Retinal pigment epithelial cell (primary cell): ENCODE data around the gene RPL22L1.
"Not testable (repeated sequence)": the region's sequence is repeated elsewhere in the genome, so short reads cannot be mapped to it uniquely, and the experiment has no call there.

Experiments used
- DNase-seq: peaks from one replicate; pipeline ENCODE4 v3.0.0-alpha.2; 2010; ENCODE audit warnings: low read depth
- H3K4me3 ChIP-seq: 2 replicates; pipeline ENCODE4 v1.5.1; 2011; ENCODE audit warnings: mild to moderate bottlenecking, low read length, control low read depth, moderate library complexity
- TF ChIP-seq, protein P1 (sequence below): conservative IDR thresholded peaks from 2 replicates; pipeline ENCODE4 v1.5.1; 2011; ENCODE audit warnings: low read depth, low read length, control low read depth, inconsistent platforms

The RPL22L1 gene

DNA sequence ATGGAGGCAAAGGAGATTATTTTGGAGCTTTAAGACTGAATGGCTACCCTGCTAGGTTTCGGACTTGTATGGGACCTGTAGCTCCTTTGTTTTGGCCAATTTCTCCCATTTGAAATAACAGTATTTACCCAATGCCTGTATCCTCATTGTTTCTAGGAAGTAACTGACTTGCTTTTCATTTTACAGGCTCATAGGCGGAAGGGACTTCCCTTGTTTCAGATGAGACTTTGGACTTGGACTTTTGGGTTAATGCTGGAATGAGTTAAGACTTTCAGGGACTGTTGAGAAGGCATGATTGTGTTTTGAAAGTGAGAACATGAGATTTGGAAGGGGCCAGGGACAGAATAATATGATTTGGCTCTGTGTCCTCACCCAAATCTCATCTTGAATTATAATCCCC, 28.0 kb upstream of the RPL22L1 start:
- no peak overlapping the region for H3K4me3 ChIP-seq
- no peak for DNase-seq
- TF ChIP-seq, protein P1, sequence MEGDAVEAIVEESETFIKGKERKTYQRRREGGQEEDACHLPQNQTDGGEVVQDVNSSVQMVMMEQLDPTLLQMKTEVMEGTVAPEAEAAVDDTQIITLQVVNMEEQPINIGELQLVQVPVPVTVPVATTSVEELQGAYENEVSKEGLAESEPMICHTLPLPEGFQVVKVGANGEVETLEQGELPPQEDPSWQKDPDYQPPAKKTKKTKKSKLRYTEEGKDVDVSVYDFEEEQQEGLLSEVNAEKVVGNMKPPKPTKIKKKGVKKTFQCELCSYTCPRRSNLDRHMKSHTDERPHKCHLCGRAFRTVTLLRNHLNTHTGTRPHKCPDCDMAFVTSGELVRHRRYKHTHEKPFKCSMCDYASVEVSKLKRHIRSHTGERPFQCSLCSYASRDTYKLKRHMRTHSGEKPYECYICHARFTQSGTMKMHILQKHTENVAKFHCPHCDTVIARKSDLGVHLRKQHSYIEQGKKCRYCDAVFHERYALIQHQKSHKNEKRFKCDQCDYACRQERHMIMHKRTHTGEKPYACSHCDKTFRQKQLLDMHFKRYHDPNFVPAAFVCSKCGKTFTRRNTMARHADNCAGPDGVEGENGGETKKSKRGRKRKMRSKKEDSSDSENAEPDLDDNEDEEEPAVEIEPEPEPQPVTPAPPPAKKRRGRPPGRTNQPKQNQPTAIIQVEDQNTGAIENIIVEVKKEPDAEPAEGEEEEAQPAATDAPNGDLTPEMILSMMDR, result no peak

DNA sequence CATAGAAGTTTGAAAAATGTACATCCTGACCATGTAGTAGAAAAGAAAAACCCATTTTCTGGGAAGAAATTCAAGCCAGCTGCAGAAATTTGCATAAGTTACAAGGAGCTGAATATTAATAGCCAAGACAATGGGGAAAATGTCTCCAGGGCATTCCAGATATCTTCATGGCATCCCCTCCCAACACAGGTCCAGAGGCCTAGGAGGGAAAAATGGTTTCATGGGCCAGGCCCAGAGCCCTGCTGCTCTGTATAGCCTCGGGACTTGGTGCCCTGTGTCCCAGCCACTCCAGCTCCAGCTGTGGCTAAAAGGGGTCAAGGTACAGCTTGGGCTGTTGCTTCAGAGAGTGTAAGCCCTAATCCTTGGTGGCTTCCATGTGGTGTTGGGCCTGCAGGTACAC, 27.2 kb upstream of the RPL22L1 start:
- DNase-seq, H3K4me3 ChIP-seq: not testable (repeated sequence)

DNA sequence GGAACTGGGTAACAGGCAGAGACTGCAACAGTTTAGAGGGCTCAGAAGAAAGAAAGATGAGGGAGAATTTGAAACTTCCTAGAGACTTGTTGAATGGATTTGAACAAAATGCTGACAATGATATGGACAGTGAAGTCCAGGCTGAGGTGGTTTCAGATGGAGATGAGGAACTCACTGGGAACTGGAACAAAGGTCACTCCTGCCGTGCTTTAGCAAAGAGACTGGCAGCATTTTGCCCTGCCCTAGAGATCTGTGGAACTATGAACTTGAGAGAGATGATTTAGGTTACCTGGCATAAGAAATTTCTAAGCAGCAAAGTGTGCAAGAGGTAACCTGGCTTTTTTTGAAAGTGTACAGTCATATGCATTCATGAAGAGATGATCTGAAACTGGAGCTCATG, 26.8 kb upstream of the RPL22L1 start:
- no peak overlapping the region for H3K4me3 ChIP-seq
- TF ChIP-seq, protein P1, result no peak

DNA sequence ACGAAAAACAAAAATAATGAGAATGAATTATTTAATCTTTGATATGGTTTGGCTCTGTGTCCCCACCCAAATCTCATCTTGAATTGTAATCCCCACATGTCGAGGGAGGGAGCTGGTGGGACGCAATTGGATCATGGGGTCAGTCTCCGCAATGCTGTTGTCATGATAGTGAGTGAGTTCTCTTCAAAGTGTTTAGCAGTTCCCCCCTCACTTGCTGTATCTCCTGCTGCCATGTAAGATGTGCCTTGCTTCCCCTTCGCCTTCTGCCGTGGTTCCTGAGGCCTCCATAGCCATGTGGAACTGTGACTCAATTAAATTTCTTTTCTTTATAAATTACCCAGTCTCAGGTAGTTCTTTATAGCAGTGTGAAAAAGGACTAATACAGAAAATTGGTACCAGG, 26.3 kb upstream of the RPL22L1 start:
- not testable (repeated sequence) for DNase-seq, H3K4me3 ChIP-seq

More for the DNA sequence above, 26.8 kb upstream of the RPL22L1 start:
- DNase-seq, result no peak

DNA sequence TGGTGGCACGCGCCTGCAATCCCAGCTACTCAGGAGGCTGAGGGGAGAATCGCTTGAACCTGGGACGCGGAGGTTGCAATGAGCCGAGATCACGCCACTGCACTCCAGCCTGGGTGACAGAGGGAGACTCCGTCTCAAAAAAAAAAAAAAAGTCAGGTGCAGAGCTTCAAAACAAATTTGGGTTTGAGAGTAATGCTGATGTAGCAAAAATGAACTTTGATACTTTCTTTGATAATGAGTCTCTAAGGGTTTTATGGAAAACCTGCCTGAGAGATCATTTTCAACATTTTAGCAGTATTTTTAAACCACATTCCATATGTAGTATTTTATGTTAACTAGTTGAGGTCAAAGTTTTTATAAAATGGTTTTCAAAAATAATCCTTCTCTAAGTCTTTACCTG, 23.9 kb upstream of the RPL22L1 start:
- no peak for DNase-seq
- TF ChIP-seq, protein P1, result no peak
- no peak overlapping the region for H3K4me3 ChIP-seq

DNA sequence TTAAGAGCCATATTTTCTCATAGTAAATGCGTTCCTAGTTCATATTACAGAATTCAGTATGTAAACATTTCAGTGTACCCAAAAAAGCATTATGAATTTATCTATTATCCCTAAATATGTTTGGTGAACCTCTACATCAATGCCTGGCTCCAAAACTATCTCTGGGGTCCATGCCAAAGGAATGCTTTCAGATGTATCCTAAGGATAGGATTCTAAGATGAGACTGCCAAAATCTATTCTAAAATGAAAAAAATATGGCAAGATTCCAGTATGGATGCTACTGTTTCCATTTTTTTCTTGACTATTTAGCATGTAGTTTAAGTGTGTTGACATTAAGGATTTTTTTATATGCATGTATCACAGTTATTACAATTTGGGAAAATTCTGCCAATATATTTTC, 19.6 kb upstream of the RPL22L1 start:
- TF ChIP-seq, protein P1, result no peak
- no peak for DNase-seq
- H3K4me3 ChIP-seq, result no peak overlapping the region

DNA sequence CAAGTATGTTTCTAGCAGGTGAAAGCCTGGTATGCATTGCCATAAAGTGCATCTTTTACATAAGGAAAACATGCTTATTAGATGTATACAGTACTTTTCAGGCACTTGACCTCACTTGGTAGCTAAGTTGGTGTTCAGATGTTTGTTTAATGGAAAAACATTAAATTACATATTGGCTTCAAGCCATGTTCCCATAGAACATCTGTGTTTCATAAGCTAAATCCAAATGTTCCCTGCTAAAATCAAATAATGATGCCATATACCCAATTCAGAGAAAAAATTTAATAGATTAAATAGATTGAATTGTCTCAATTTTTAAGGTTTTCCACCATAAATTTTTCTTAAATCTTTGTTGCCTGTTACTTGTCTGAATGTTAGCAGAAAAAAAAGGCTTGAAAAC, 19.1 kb upstream of the RPL22L1 start:
- TF ChIP-seq, protein P1, result no peak
- H3K4me3 ChIP-seq, result no peak overlapping the region
- DNase-seq, result no peak

DNA sequence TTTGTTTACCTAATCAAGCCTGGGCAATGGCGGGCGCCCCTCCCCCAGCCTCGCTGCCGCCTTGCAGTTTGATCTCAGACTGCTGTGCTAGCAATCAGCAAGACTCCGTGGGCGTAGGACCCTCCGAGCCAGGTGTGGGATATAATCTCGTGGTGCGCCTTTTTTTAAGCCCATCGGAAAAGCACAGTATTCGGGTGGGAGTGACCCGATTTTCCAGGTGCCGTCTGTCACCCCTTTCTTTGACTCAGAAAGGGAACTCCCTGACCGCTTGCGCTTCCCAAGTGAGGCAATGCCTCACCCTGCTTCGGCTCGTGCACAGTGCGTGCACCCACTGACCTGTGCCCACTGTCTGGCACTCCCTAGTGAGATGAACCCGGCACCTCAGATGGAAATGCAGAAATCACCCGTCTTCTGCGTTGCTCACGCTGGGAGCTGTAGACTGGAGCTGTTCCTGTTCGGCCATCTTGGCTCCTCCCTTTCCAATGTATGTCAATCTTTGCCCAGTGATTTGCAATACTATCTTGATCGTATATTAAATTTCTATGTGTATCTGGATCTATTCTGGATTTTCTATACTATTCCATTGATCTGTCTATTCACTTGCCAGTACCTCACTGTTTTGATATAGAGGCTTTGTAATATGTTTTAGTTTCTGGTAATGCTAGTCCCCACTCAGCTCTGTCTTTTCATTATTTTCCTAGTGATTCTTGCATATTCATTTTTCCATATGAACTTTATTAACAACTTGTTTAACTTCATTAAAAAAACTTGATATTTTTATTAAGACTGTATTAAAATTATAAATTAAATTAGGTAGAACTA, 14.3 kb upstream of the RPL22L1 start:
- DNase-seq, H3K4me3 ChIP-seq: not testable (repeated sequence)

DNA sequence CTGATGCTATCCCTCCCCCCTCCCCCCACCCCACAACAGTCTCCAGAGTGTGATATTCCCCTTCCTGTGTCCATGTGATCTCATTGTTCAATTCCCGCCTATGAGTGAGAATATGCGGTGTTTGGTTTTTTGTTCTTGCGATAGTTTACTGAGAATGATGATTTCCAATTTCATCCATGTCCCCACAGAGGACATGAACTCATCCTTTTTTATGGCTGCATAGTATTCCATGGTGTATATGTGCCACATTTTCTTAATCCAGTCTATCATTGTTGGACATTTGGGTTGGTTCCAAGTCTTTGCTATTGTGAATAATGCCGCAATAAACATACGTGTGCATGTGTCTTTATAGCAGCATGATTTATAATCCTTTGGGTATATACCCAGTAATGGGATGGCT, 8.7 kb upstream of the RPL22L1 start:
- DNase-seq, H3K4me3 ChIP-seq: not testable (repeated sequence)

DNA sequence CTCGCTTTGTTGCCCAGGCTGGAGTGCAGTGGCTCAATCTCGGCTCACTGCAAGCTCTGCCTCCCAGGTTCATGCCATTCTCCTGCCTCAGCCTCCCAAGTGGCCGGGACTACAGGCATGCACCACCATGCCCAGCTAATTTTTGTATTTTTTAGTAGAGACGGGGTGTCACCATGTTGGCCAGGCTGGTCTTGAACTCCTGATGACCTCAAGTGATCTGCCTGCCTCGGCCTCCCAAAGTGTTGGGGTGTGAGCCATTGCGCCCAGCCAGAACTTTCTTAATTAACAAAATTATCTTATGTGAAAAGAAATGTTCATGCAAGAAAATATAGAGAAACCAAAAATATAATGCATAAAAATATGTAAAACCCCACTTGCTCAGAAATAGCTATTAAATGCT, 7.3 kb upstream of the RPL22L1 start:
- H3K4me3 ChIP-seq, DNase-seq: not testable (repeated sequence)
